Transverse colon (tissue), 4 donors: ENCODE measurements around the gene CPD.

Experiments used
- POLR2A ChIP-seq: fragments of 450-650 bp; IDR thresholded peaks from one replicate; pipeline ENCODE4 v1.6.1; 2016; ENCODE audit warnings: antibody characterized with exemption, mild to moderate bottlenecking, moderate library complexity
- POLR2AphosphoS5 ChIP-seq, 3 donors: sonication (generic); formaldehyde crosslinking; IDR thresholded peaks; one replicate each; pipeline ENCODE4 v1.6.1; 2016; ENCODE audit warnings: antibody characterized with exemption in 3 of 3
- TF ChIP-seq, protein P1 (sequence below), 5 experiments: fragments of 200-600 bp in 3 of 5; fragments of 450-650 bp in 2 of 5; sonication (generic) in 3 of 5; IDR thresholded peaks; 1 replicate in 2 of 5; 2 replicates in 3 of 5; pipeline ENCODE4 v1.5.1; 2016 to 2017; ENCODE audit warnings: antibody characterized with exemption in 5 of 5, inconsistent platforms in 3 of 5, mild to moderate bottlenecking in 2 of 5, moderate library complexity in 1 of 5

DNA sequence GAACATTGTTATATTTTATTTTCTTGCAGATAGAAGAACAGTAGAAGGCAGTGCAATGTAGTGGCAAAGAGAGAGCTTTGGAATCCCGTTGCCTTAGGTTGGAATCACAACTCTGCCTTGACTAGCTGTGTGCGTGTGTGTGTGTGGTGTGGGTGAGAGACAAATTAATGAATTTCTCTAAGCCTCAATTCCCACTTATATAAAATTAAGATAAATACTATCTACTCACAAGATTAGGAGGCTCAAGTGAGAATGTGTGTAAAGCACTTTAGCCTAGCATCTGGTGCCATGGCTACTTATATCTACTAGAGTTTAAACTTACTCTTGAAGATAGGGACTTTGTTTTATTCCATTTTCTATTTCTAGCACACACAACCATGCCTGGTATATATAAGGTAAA is 12.8 kb downstream of the CPD start:
- TF ChIP-seq, protein P1, sequence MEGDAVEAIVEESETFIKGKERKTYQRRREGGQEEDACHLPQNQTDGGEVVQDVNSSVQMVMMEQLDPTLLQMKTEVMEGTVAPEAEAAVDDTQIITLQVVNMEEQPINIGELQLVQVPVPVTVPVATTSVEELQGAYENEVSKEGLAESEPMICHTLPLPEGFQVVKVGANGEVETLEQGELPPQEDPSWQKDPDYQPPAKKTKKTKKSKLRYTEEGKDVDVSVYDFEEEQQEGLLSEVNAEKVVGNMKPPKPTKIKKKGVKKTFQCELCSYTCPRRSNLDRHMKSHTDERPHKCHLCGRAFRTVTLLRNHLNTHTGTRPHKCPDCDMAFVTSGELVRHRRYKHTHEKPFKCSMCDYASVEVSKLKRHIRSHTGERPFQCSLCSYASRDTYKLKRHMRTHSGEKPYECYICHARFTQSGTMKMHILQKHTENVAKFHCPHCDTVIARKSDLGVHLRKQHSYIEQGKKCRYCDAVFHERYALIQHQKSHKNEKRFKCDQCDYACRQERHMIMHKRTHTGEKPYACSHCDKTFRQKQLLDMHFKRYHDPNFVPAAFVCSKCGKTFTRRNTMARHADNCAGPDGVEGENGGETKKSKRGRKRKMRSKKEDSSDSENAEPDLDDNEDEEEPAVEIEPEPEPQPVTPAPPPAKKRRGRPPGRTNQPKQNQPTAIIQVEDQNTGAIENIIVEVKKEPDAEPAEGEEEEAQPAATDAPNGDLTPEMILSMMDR (IDR thresholded peaks at IDR 0.05): no peak
- TF ChIP-seq POLR2AphosphoS5 (IDR thresholded peaks at IDR 0.05): no peak
- TF ChIP-seq POLR2A: no peak
